GM12865 (cell line): ENCODE measurements around the gene WDR73.

Source experiments
- DNase-seq: peaks from one replicate; pipeline ENCODE4 v3.0.0; 2010; ENCODE audit warnings: low read depth
- H3K4me3 ChIP-seq: 2 replicates; pipeline ENCODE4 v1.5.1; 2011; ENCODE audit warnings: mild to moderate bottlenecking, low read depth, low read length, control low read depth
- TF ChIP-seq, protein P1 (sequence below): IDR thresholded peaks from 2 replicates; pipeline ENCODE4 v1.5.1; 2011; ENCODE audit warnings: low read length, control low read depth, low read depth, inconsistent platforms; ENCODE audit not compliant: insufficient read depth; ENCODE audit errors: missing control alignments

Gene WDR73

DNA sequence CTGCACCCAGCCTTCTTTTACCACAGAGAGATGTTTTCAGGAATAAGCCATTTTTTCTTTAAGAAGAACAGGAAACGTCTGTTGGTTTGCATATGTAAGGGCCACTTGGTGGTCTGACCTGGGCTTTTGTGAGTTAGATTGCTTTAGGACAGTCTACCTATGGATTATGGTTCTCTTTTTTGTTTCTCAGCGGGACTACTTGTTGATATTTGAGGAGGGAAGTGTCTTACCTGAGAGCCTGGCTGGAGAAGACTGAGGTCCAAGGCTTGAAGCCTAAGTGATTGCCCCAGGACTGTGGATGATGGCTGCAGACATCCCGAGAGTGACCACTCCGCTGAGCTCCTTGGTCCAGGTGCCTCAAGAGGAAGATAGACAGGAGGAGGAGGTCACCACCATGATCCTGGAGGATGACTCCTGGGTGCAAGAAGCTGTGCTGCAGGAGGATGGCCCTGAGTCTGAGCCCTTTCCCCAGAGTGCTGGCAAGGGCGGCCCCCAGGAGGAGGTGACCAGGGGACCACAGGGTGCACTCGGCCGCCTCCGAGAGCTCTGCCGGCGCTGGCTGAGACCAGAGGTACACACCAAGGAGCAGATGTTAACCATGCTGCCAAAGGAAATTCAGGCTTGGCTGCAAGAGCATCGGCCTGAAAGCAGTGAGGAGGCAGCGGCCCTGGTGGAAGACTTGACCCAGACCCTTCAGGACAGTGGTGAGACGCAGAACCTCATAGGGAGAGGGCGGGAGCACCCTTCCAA, 50.3 kb downstream of the WDR73 start:
- DNase-seq: no peak
- H3K4me3 ChIP-seq: no peak overlapping the region
- TF ChIP-seq, protein P1, sequence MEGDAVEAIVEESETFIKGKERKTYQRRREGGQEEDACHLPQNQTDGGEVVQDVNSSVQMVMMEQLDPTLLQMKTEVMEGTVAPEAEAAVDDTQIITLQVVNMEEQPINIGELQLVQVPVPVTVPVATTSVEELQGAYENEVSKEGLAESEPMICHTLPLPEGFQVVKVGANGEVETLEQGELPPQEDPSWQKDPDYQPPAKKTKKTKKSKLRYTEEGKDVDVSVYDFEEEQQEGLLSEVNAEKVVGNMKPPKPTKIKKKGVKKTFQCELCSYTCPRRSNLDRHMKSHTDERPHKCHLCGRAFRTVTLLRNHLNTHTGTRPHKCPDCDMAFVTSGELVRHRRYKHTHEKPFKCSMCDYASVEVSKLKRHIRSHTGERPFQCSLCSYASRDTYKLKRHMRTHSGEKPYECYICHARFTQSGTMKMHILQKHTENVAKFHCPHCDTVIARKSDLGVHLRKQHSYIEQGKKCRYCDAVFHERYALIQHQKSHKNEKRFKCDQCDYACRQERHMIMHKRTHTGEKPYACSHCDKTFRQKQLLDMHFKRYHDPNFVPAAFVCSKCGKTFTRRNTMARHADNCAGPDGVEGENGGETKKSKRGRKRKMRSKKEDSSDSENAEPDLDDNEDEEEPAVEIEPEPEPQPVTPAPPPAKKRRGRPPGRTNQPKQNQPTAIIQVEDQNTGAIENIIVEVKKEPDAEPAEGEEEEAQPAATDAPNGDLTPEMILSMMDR: no peak

DNA sequence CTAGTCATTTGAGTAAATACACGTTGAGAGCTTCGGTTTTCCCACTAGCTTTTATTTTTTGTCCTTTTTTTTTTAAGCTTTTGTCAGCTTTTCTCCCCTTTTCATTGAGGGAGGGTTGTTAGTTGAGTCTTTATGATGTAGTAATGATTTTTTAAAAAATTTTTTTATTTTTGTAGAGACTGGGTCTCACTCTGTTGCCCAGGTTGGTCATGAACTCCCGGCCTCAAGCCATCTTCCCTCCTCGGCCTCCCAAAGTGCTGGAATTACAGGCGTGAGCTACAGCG, 52.6 kb downstream of the WDR73 start:
- no peak for DNase-seq
- TF ChIP-seq, protein P1: no peak
- peak overlapping the region; percentile 77 for H3K4me3 ChIP-seq

DNA sequence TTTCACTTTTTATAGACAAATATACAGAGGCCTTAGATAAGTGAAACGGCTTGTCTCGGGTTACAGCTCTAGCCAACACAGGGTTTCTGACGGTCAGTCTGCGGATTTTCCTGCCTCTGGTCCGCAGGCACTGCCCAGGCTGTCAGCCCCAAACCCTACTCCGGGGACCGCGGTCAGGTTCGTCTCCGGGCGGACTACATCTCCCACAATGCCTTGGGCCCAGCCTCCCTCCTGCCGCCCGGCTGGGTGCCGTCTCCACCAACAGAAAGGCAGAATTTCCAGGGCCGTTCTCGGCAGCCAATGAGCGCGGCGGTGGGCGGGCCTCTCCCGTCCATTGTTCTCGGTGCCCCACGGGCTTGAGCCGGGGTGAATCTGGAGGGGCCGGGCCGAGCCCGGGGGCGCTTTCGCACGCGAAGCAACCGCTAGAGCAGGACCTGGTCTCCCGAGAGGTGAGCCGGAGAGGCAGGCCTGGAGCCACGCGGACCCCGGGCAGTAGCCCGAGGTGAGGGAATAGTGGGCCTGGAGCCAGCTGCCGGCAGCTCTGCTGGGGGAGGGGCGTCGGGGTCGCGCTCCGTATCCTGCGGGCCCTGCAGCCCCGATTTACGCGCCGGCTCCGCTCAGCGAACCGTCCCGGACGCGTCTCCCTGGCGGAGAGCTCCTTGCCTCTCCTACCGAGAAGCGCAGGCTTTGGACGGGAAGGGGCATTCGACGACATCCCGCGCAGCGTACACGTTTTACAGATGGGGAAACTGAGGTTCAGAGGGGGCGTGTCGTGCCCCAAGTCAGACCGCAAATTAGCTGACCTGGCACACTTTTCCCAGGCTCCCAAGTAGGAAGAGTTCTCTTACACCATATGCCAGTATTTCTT, 53.2 kb downstream of the WDR73 start, which contains the start of gene ZSCAN2:
Gene ZSCAN2, plus strand, starts transcription at position 323 of the 868 bp plus-strand sequence. CDS start 2,919 bp downstream, outside the sequence.
- TF ChIP-seq, protein P1: no peak
- H3K4me3 ChIP-seq: peak within 1 kb of the TSS; percentile 77
- peak; percentile 95 for DNase-seq

DNA sequence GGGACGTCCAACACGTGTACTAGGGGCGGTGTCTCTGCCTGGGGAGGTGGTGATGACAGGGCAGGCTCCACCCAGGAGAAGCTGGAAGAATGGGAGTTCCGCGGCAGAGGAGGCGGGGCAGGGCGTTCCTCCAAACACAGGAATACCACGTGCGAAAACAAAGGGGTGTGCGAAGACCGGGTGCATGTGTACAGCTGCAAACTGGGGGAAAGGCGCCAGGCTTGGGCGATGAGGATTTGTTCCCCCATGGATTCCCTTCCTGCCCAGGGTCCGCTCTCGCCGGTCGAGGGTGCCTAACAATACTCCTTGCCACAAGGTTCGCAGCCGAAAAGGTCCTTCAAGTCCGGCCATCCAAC, 53.8 kb downstream of the WDR73 start:
- TF ChIP-seq, protein P1: no peak
- peak overlapping the region; percentile 77 for H3K4me3 ChIP-seq
- DNase-seq: peak; percentile 66

DNA sequence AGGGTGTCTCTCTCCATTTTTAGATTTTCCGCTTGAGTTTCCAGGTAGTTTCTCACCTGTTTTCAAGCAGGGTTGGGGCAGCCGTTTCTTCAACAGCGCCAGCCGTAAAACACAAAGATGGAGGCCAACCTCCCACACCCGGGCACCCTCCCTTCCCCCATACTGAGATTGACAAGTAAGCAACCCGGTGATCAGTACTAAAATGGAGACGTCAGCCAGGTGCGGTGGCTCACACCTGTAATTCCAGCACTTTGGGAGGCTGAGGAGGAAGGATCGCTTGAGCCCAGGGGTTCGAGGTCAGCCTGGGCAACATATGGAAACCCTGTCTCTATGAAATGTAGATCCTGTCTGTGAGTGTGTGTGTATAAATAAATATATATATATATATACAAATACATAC, 54.2 kb downstream of the WDR73 start:
- no peak for DNase-seq
- no peak overlapping the region for H3K4me3 ChIP-seq
- TF ChIP-seq, protein P1: no peak

DNA sequence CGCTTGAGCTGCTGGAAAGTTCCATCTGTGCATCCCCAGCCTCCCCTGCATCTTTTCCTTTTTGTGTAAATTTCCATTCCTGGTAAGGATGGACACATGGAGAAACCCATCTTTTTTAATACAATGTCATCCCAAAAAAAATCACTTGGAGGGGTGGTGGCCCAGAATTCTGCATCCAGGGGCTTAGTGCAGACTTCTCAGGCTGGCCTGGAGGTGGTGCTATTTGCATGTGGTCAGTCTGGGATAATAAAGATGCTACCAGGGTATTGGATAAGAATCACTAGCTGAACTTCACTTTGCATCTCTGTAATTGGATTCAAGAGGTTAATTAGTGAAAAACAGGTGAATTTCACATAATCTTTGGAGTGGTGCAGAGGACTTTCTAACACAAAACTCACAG, 55.1 kb downstream of the WDR73 start:
- peak; percentile 45 for DNase-seq
- H3K4me3 ChIP-seq: no peak overlapping the region
- TF ChIP-seq, protein P1: peak; percentile 47
